Panc1 (cell line): ENCODE measurements around the gene ZIC2.

Experiments used
- POLR2AphosphoS5 ChIP-seq: IDR thresholded peaks from 2 replicates; pipeline ENCODE4 v1.6.1; 2012; ENCODE audit warnings: mild to moderate bottlenecking, low read depth, low read length, moderate library complexity
- SIN3A ChIP-seq: IDR thresholded peaks from 2 replicates; pipeline ENCODE4 v1.6.1; 2012; ENCODE audit warnings: low read depth, mild to moderate bottlenecking, low read length, moderate library complexity, borderline replicate concordance; ENCODE audit not compliant: insufficient read depth
- TF ChIP-seq, protein P1 (sequence below): fragments of 450-650 bp; IDR thresholded peaks from 2 replicates; pipeline ENCODE4 v1.5.1; 2017; ENCODE audit warnings: mild to moderate bottlenecking
- TF ChIP-seq, protein P2 (sequence below), 2 experiments: IDR thresholded peaks; 2 replicates each; pipeline ENCODE4 v1.6.1; 2011 to 2012; ENCODE audit warnings: low read depth in 2 of 2, control low read depth in 1 of 2, low read length in 1 of 2, mild to moderate bottlenecking in 1 of 2, moderate library complexity in 1 of 2; ENCODE audit not compliant: insufficient read depth in 1 of 2

DNA sequence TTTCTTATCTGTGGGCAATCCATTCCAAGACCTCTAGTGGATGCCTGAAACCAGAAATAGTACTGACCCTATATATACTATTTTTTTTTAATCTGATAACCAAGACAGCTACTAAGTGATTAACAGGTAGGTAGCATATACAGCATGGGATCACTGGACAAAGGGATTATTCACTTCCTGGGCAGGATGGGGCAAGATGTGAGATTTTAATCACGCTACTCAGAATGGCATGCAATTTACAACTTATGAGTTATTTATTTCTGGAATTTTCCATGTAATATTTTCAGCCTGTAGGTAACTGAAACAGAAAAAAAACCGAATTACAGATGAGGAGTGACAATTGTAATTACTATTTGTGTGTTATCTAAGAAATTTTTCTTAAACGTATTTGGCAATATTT, 41.2 kb downstream of the ZIC2 start:
- TF ChIP-seq, protein P1, sequence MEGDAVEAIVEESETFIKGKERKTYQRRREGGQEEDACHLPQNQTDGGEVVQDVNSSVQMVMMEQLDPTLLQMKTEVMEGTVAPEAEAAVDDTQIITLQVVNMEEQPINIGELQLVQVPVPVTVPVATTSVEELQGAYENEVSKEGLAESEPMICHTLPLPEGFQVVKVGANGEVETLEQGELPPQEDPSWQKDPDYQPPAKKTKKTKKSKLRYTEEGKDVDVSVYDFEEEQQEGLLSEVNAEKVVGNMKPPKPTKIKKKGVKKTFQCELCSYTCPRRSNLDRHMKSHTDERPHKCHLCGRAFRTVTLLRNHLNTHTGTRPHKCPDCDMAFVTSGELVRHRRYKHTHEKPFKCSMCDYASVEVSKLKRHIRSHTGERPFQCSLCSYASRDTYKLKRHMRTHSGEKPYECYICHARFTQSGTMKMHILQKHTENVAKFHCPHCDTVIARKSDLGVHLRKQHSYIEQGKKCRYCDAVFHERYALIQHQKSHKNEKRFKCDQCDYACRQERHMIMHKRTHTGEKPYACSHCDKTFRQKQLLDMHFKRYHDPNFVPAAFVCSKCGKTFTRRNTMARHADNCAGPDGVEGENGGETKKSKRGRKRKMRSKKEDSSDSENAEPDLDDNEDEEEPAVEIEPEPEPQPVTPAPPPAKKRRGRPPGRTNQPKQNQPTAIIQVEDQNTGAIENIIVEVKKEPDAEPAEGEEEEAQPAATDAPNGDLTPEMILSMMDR = no peak
- no peak for TF ChIP-seq POLR2AphosphoS5
- TF ChIP-seq SIN3A = no peak
- TF ChIP-seq, protein P2, sequence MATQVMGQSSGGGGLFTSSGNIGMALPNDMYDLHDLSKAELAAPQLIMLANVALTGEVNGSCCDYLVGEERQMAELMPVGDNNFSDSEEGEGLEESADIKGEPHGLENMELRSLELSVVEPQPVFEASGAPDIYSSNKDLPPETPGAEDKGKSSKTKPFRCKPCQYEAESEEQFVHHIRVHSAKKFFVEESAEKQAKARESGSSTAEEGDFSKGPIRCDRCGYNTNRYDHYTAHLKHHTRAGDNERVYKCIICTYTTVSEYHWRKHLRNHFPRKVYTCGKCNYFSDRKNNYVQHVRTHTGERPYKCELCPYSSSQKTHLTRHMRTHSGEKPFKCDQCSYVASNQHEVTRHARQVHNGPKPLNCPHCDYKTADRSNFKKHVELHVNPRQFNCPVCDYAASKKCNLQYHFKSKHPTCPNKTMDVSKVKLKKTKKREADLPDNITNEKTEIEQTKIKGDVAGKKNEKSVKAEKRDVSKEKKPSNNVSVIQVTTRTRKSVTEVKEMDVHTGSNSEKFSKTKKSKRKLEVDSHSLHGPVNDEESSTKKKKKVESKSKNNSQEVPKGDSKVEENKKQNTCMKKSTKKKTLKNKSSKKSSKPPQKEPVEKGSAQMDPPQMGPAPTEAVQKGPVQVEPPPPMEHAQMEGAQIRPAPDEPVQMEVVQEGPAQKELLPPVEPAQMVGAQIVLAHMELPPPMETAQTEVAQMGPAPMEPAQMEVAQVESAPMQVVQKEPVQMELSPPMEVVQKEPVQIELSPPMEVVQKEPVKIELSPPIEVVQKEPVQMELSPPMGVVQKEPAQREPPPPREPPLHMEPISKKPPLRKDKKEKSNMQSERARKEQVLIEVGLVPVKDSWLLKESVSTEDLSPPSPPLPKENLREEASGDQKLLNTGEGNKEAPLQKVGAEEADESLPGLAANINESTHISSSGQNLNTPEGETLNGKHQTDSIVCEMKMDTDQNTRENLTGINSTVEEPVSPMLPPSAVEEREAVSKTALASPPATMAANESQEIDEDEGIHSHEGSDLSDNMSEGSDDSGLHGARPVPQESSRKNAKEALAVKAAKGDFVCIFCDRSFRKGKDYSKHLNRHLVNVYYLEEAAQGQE (IDR thresholded peaks at IDR 0.05; ENCODE audit: insufficient read depth in 1 of 2, low read depth in 2 of 2, low read length in 1 of 2) = no peak
